GM12891 (cell line): ENCODE data around the gene B3GALT4. TPM values are rescaled to one million over a fixed set of nuclear protein-coding genes. Genes with fewer than 3 reads are reported as not detected.
A peak's percentile ranks its signal among the peaks of the same experiment; 100 is the strongest.

Experiments
- DNase-seq: peaks from one replicate; pipeline ENCODE4 v3.0.0; 2011; ENCODE audit warnings: low spot score; ENCODE audit not compliant: insufficient read length
- FAIRE-seq: peaks from 2 replicates; lab custom pipeline; 2011; peaks lifted over from hg19 to GRCh38; lab: Jason Lieb, UNC
- PAX5 ChIP-seq: IDR thresholded peaks from 2 replicates; pipeline ENCODE4 v1.6.1; 2011; ENCODE audit warnings: low read length, moderate library complexity, mild to moderate bottlenecking; ENCODE audit not compliant: insufficient read depth, severe bottlenecking
- POLR2A ChIP-seq: IDR thresholded peaks from 2 replicates; pipeline ENCODE4 v1.6.1; 2011; ENCODE audit warnings: low read depth, low read length, control low read depth
- POLR2AphosphoS5 ChIP-seq: IDR thresholded peaks from 2 replicates; pipeline ENCODE4 v1.6.1; 2011; ENCODE audit warnings: low read depth, low read length, control low read depth
- POU2F2 ChIP-seq: IDR thresholded peaks from 2 replicates; pipeline ENCODE4 v1.6.1; 2011; ENCODE audit warnings: low read depth, mild to moderate bottlenecking, control low read depth, low read length, moderate library complexity
- SPI1 ChIP-seq: IDR thresholded peaks from 2 replicates; pipeline ENCODE4 v1.6.1; 2011; ENCODE audit warnings: low read depth, low read length, control low read depth
- TAF1 ChIP-seq: IDR thresholded peaks from 2 replicates; pipeline ENCODE4 v1.6.1; 2011; ENCODE audit warnings: low read depth, low read length, control low read depth
- polyA plus RNA-seq: library from polyadenylated mRNA; unstranded; fragments of >200 nt; gene quantifications from one replicate; pipeline ENCODE4 v1.2.1, GENCODE V29; 2012; ENCODE audit warnings: low read depth, missing spikeins, inconsistent platforms; ENCODE audit not compliant: missing spikeins

Gene B3GALT4, protein sequence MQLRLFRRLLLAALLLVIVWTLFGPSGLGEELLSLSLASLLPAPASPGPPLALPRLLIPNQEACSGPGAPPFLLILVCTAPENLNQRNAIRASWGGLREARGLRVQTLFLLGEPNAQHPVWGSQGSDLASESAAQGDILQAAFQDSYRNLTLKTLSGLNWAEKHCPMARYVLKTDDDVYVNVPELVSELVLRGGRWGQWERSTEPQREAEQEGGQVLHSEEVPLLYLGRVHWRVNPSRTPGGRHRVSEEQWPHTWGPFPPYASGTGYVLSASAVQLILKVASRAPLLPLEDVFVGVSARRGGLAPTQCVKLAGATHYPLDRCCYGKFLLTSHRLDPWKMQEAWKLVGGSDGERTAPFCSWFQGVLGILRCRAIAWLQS
- polyA plus RNA-seq = 3.0 TPM

DNA sequence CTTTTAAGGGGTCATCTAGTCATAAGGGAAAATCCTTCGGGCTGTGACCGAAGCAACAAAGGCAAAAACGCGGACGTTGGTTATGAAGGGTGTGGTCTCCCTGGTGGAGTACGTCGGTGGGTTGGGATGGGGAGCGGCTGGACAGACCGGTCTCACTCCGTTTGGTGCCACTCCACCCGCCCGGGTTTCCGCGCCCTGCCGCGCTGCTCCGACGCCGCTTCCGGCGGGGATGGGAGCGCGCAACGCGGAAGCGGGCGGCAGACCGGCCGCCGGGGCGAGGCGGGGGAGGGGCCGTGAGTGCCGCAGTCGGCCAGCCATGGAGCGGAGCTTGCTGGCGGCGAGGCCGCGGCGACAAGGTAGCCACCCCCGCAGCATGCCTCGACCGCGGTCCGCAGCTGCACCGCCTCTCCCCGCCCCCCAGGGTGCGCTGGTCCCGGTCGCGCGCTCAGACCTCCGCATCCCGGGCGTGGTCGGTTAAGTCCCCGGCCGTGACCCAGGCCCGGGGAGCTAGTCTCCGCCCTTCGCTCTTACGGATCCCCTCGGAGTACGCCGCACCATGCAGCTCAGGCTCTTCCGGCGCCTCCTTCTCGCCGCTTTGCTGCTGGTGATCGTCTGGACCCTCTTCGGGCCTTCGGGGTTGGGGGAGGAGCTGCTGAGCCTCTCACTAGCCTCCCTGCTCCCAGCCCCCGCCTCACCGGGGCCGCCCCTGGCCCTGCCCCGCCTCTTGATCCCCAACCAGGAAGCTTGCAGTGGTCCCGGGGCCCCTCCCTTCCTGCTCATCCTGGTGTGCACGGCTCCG lies at the start of gene B3GALT4:
Gene B3GALT4 (plus strand): TSS at position 260 of the 799 bp plus-strand sequence. CDS start 297 bp downstream, at position 557.
- peak; percentile 96 for FAIRE-seq
- TF ChIP-seq SPI1 (no peak), POLR2AphosphoS5 (peak; percentile 98), PAX5 (peak; percentile 75), POLR2A (peak; percentile 80), TAF1 (peak; percentile 55; the same call in 1 of the 2 replicates), POU2F2 (peak; percentile 87)
- DNase-seq = peak; percentile 85

DNA sequence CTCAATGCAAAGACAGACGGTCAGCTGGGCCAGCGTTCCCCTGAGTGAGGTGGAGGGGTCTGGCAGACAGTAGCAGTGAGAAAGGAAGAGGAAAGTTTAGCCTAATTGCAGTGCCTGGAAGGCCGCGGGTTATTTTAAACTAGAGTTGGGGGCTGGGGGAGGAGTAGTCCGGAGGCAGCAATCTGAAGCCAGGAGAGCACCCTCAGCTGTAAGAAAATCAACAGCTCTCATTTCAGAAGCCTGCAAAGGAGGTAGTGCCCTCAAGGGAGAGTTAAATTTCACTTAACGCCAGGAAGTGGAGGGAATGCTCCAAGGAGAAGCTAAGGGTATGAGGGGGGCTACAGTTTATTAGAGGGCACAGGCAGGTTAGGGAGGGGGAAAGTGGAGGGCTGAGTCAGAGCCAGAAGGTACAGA lies 41.7 kb upstream of the B3GALT4 start:
- DNase-seq (no peak), FAIRE-seq (no peak)
- TF ChIP-seq POU2F2 = no peak
- no peak for TF ChIP-seq TAF1
- TF ChIP-seq POLR2A = no peak
- TF ChIP-seq PAX5 = no peak
- TF ChIP-seq POLR2AphosphoS5 = no peak
- no peak for TF ChIP-seq SPI1

DNA sequence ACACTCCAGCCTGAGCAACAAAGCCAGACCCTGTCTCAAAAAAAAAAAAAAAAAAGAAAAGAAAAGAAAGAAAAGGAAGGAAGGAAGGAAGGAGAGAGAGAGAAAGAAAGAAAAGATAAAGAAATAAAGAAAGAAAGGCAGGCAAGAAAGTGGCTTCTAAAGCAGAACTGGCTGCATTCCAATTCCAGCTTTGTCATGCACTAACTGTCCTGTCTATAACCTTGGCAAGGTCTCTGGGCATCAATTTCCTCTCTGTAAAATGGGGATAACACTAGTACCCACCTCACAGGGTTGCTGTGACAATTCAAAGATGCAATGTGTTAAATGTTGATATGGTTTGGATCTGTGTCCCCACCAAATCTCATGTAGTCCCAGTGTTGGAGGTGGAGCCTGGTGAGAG lies 40.6 kb upstream of the B3GALT4 start:
- TF ChIP-seq POLR2AphosphoS5 (no peak), POLR2A (no peak), SPI1 (no peak), POU2F2 (no peak), PAX5 (no peak), TAF1 (no peak)
- no peak for DNase-seq
- FAIRE-seq = no peak

DNA sequence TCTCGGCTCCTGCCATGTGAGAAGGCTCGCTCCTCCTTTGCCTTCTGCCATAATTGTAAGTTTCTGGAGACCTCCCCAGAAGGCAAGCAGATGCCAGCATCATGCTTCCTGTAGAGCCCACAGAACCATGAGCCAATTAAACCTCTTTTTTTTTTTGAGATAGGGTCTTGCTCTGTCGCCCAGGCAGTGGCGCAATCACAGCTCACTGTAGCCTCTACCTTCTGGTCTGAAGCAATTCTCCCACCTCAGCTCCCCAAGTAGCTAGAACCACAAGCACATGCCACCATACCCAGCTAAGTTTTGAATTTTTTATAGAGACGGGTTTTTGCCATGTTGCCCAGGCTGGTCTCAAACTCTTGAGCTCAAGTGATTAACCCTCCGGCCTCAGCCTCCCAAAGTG lies 40.1 kb upstream of the B3GALT4 start:
- FAIRE-seq (no peak), DNase-seq (no peak)
- TF ChIP-seq POLR2A (no peak), TAF1 (no peak), POLR2AphosphoS5 (no peak), SPI1 (no peak), POU2F2 (no peak), PAX5 (no peak)

DNA sequence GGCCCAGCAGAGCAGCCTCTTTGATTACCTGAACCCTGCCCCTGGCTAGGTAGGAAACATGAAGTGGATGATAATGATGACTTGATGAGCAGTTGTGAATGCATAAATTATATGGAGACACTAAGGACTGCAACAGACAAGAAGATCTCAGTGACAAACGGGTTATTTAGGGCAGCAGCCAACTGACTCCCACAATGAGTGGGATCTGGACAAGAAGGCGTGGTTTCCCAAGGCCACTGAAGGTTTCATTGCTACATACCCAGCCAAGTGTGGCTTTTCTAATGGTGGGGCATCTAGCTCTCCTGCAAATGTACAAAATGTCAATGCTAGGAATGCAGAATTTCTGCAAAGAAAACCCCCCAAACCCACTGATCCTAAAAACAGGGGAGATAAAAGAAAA lies 39.2 kb upstream of the B3GALT4 start:
- no peak for FAIRE-seq
- DNase-seq = no peak
- TF ChIP-seq SPI1 (no peak), POLR2A (no peak), POU2F2 (no peak), TAF1 (no peak), POLR2AphosphoS5 (no peak), PAX5 (no peak)

DNA sequence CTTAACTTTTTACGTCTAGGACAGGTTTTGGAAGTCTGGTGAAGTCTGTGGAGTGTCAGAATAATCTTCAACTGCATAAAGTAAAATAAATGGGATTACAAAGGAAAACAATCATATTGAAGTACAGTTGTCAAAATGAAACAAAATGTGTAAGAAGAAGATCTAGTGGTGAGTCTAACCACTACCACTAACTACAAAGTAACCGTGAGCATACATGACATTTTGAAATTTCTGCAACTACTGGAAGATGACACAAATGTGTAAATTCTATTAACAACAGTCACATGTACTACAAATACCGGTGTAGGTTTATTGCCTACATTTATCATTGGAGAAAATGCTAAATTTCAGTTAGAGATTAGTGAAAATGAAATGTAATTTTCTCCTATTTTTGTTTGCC lies 35.0 kb upstream of the B3GALT4 start:
- FAIRE-seq (no peak), DNase-seq (no peak)
- TF ChIP-seq SPI1 (no peak), POLR2A (no peak), POLR2AphosphoS5 (no peak), PAX5 (no peak), TAF1 (no peak), POU2F2 (no peak)

DNA sequence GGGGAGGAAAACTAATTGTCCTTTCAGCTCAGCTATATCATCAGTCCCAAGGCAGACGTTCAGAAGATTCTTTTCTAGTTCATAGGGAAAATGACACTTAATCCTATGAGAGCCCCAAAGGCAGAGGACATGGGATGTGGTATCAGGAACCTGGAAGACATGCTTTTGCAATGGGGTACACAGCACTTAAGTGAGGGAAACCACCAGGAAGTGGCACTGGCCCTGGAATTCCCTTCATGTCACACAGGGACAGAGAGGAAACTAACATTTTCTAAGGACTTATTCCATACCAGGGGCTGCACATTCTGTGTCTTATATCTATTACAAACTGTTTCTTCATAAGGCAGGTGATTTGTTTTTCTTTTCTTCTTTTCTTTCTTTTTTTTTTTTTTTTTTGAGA lies 33.4 kb upstream of the B3GALT4 start:
- DNase-seq = no peak
- no peak for FAIRE-seq
- TF ChIP-seq TAF1 (no peak), POLR2A (no peak), POLR2AphosphoS5 (no peak), POU2F2 (no peak), PAX5 (no peak), SPI1 (no peak)

DNA sequence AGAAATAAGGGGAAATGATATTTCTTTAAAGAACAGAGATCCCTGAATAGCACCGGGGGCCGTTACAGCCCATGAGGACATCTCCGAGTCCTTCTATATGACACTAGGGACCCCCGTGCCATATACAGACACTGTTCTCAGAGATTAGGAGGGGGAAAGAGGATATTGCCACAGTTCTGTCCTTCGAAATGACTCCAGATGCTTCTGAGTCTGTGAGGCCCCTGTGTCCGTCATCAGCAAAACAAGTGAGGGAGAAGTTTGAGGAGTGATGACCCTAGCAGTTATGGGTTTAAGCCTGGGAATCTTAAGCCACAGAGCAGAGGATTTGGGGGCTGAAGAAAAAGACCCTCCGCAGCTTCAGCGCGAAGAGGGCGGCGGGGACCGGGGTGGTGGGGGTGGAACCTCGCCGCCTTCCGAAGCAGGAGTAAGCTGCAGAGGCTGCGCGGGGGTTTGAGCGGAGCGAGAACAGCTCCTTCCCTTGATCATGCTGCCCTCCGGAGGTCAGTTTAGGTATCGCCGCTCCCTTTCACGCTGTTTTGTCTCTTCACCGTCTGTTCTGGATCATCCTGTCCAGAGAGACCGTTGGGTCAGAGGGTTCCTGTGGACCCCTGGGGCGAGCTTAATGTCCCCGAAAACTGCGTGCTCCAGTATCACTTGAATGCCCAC lies 28.8 kb upstream of the B3GALT4 start:
- TF ChIP-seq POU2F2 = no peak
- no peak for TF ChIP-seq TAF1
- no peak for TF ChIP-seq SPI1
- no peak for TF ChIP-seq POLR2A
- TF ChIP-seq POLR2AphosphoS5 = no peak
- no peak for TF ChIP-seq PAX5
- DNase-seq = peak; percentile 56
- peak; percentile 92 for FAIRE-seq

DNA sequence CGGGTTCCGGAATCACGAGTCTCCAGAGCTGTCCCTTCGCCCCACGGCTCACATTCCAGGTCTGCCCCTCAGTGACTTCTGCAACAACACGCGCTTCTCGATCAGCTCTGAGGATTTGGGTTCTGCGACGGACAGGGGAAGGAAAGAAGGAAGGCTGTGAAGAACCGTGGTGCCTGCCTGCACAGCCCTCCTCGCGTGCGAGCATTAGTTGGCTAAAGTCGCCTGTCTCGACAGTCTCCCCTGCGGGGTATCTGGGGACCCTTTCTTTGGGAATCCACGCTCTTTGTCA lies 28.3 kb upstream of the B3GALT4 start:
- TF ChIP-seq PAX5 (no peak), POLR2AphosphoS5 (no peak), SPI1 (no peak), TAF1 (no peak), POU2F2 (no peak), POLR2A (no peak)
- no peak for DNase-seq
- no peak for FAIRE-seq
